Stimulated activated CD8-positive, alpha-beta memory T cell treated with anti-CD3 and anti-CD28 coated beads, Interleukin-12 subunit alpha, Interleukin-12 subunit beta, amount 100 ng/mL, for 24 hours (primary cell): ENCODE measurements around the gene CPTP.

ENCODE experiments used
- DNase-seq: peaks from one replicate; pipeline ENCODE4 v3.0.0-alpha.2; 2020; ENCODE audit errors: extremely low read depth

CPTP gene

DNA sequence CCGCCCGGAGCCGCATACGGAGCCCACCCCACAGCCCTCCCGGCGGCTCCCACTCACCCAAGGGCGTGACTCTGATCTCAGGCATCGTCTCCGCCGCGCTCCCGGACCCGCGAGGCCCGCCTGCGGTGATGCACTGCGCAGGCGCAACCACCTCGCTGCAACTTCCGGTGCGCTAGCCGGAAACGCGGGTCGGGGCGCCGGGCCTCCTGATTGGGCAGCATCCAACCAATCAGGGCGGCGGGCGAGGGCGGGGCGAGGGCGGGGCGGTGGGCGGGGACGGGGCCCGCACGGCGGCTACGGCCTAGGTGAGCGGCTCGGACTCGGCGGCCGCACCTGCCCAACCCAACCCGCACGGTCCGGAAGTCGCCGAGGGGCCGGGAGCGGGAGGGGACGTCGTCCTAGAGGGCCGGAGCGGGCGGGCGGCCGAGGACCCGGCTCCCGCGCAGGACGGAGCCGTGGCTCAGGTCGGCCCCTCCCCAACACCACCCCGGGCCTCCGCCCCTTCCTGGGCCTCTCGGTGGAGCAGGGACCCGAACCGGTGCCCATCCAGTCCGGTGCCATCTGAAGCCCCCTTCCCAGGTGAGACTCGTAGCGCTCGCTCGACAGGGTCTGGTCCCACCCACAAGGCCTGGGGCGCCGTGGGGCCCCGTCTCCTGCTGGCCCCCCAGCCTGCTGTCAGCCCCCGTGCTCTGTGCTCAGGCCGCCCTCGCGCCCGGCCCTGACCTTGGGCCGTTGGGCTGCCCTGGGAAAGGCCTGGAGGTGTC, at the start of gene CPTP, which contains the start of gene INTS11:
Gene CPTP (plus strand): TSS at position 279 of the 764 bp plus-strand sequence. CDS start 2,109 bp downstream, outside the sequence.
Gene INTS11 (minus strand): TSS at position 137 of the 764 bp plus-strand sequence. CDS start 52 bp downstream, at position 85.
- peak; percentile 92 for DNase-seq

DNA sequence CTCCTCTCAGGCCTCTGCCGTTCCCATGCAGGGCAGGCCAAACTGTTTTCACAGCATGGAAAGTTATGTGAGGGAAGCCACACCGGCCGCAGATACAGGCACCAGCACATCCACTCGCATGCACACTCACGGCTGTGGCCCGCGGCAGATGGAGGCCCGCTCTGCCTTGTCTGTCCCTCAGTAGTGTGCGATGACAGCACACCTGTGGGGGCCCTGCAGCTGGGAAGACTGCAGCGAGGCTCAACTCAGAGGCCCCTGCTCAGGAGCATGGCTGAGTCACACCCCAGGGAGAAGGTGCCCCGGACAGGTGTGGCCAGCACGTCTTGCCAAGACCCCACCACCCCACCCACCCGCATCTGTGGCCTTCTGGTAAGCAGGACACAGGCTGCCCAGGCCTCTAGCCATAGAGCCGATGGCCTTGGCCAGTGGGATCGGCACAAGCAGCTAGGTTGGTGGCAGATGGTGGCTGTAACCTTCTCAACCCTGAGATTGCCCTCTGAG, 49.6 kb upstream of the CPTP start:
- no peak for DNase-seq

GRCh38 chr1:1275836-1276235, 48.8 kb upstream of the CPTP start:
- no peak for DNase-seq

GRCh38 chr1:1278620-1279019, 46.0 kb upstream of the CPTP start:
- no peak for DNase-seq

DNA sequence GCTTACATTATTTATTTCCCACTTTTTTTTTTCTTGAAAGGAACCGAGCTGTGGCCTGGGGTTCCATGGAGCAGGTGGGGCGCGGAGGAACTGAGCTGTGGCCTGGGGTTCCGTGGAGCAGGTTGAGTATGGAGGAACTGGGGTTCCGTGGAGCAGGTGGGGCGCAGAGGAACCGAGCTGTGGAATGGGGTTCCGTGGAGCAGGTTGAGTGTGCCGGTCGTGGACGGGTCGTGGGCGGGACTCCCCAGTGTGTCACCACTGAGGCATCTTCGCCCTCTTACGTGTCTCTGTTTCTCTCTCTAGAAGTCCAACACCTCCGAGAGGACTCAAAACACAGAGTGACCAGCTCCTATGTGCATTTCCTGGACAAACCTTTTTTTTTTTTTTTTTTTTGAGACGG, 45.6 kb upstream of the CPTP start:
- DNase-seq, result no peak

DNA sequence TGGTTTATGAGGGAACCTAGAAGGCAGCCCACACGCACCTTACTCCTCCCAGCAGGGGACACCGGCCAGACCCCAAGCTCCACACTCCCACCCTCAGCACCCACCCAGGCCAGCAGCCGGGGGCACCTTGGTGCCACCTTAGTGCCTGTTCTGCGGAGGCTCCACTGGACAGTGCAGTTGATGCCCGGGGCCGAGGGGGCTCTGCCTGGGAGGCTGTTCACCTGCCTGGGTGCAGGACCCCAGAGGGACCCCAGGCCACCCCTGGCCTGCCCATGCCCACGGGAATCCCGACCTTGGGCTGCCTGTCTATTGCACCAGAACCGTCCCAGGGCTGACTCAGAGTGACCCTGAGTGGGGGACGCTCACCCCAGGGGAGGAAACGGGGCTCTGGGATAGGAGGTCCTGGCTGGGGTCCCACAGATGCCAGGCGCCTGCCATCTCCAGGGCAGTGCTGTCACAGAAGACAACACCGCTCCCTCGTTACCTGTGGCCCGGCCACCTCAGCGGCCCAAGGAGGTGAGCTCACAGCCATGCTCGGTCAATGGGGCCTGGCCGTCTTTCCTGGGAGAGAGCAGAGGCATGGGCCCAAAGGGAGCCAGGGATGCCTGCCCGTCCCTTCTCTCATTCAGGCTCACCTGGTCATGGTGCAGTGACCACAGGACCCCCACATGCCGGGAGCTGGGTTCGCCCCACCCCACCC, 43.7 kb upstream of the CPTP start:
- no peak for DNase-seq

GRCh38 chr1:1281533-1282321, 42.9 kb upstream of the CPTP start:
- DNase-seq, result no peak

DNA sequence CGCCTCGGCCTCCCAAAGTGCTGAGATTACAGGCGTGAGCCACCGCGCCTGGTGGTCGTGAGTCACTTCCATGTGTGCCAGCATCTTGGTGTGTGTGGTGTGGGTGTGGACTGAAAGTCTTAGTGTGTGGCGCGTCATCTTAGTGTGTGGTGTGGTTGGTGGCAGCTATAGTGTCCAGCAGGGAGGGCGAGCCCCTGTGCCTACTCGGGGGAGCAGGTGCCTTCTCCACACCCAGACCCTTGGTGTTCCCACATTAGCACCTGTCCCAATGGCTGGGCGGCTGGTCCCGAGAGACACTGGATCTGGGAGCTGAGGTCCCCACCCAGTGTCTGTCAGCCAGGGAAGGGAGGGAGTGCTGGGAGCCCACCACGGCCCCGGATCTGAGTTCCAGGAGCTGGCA, 41.6 kb upstream of the CPTP start:
- no peak for DNase-seq

- no peak for DNase-seq
These were observed 40.8 kb upstream of the CPTP start for GRCh38 chr1:1283821-1284220.

- DNase-seq, result no peak
These were observed 40.1 kb upstream of the CPTP start for GRCh38 chr1:1284221-1285101.

DNA sequence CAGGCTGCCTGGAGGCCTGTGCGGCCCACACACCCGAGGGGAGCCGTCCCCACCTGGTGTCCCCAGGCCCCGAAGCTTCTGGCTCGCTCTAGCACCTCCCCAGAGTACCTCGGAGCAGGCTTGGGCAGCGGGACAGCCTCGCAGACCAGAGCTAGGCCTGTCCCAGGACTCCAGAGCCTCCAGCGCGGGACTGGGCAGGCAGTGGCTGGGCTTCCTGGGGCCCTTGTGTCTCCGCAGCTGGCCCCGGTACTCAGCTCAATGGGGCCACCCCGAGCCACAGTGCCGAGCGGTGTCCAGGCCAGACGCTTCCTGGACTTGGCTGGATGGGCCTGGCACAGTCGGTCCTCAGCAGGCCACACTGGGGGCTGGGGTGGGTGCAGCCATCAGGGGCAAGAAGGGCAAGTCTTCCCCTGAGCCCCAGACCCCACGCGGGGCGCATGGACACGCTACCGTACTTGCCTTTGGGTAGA, 39.5 kb upstream of the CPTP start:
- DNase-seq, result no peak

- DNase-seq, result no peak
These were observed 38.8 kb upstream of the CPTP start for GRCh38 chr1:1285611-1286311.

DNA sequence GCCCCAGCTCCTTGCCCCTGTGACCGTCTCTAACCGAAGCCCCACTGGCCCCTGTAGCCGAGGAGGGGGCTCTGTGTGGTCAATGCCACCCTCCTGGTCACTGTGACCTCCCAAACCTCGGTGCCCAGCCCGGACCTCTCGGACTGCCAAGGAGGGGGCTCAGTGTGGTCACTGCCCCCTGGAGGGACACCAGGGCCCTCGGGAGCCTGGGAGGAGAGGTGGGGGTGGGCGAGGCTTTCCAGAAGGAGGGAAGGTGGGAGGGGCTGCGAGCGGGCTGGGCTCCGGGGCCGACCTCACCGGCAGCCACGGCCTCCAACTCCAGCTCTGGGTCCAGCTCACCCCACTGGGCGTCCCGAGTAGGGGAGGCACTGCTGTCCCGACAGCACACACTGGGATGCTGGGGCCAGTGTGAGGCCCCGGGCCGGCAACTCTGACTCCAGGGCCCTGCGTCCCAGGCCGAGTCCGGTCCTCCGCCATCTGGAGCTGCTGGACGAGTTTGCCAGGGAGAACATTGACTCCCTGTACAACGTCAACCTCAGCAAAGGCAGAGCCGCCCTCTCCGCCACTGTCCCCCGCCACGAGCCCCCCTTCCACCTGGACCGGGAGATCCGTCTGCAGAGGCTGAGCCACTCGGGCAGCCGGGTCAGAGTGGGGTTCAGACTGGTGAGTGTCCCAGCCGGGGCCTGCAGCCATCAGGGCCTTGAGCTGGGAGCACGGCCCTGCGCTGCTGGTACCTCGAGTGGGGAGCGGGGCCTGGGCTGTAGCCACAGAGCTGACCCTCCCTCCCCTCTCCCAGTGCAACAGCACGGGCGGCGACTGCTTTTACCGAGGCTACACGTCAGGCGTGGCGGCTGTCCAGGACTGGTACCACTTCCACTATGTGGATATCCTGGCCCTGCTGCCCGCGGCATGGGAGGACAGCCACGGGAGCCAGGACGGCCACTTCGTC, 38.0 kb upstream of the CPTP start:
- DNase-seq, result no peak

- DNase-seq, result no peak
These were observed 37.1 kb upstream of the CPTP start for GRCh38 chr1:1287288-1288110.

GRCh38 chr1:1290238-1290731, 34.3 kb upstream of the CPTP start:
- no peak for DNase-seq

DNA sequence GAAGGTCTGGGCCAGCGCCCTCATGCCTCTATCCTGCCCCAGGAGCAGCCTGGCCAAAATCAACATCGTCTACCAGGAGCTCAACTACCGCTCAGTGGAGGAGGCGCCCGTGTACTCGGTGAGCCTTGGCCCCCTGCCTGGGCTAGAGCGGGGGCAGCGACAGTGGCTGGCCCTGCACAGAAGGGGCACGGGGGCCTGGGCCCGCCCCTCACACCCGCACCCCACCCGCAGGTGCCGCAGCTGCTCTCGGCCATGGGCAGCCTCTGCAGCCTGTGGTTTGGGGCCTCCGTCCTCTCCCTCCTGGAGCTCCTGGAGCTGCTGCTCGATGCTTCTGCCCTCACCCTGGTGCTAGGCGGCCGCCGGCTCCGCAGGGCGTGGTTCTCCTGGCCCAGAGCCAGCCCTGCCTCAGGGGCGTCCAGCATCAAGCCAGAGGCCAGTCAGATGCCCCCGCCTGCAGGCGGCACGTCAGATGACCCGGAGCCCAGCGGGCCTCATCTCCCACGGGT, 33.5 kb upstream of the CPTP start:
- no peak for DNase-seq

GRCh38 chr1:1291548-1292441, 32.8 kb upstream of the CPTP start:
- no peak for DNase-seq
